Measurements from ENCODE around the gene RGPD4.

Gene RGPD4

DNA sequence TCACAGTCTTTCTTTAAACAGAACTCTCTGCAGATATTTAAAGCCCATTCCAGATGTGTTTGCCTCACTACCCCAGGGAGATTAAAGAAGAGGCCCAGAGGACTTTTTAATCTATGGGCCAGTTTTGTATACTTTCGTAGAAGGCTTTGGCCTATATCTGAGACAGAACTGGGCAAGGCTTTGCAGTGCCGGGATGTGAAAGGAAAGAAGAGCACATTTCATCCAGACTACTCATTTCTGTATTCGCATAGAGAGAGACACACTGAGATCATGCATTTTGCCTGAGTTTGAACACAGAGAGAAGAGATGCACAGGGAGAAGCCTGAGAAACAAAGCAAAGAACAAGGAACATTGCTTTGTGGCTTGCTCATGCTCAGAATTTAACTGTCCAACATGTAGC, 104.7 kb downstream of the RGPD4 start:
- DNase-seq = no peak

DNA sequence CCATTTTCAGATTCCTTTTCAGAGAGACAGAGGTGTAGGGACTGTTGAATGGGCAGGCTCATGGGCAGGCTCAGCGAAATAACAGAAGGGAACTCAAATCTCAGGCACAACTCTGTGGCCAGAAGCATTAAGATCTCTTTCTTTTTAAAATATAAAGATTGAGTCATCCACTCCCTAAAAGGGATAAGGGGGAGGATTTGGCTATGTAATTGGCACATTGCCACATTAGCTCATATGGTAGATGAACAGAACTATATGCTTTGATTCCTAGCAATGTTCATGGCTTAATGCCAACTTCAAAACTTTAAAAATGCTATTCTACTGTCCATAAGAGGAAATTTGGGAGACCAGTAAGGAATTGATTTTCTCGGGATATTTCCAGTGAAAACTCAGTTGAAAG, 105.8 kb downstream of the RGPD4 start:
- no peak for DNase-seq

DNA sequence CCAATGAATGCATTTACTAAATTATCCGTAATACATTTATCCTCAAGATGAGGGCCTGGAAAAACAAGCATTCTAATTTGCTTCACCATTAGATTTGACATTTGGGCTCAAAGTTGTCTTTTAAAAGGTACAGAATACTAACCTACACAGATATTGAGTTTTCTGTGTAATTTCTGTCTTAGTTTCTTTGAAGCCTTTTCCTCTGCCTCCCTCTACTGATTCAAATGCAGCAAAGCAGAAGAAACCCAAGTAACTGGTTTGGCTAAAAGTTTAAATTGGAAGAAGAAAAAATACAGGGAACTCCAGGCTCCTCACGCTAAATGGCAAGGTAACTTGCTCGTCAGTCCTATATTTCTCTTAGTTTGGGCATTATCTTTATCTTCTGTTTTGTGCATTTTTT, 106.3 kb downstream of the RGPD4 start:
- DNase-seq = peak; percentile 21

DNA sequence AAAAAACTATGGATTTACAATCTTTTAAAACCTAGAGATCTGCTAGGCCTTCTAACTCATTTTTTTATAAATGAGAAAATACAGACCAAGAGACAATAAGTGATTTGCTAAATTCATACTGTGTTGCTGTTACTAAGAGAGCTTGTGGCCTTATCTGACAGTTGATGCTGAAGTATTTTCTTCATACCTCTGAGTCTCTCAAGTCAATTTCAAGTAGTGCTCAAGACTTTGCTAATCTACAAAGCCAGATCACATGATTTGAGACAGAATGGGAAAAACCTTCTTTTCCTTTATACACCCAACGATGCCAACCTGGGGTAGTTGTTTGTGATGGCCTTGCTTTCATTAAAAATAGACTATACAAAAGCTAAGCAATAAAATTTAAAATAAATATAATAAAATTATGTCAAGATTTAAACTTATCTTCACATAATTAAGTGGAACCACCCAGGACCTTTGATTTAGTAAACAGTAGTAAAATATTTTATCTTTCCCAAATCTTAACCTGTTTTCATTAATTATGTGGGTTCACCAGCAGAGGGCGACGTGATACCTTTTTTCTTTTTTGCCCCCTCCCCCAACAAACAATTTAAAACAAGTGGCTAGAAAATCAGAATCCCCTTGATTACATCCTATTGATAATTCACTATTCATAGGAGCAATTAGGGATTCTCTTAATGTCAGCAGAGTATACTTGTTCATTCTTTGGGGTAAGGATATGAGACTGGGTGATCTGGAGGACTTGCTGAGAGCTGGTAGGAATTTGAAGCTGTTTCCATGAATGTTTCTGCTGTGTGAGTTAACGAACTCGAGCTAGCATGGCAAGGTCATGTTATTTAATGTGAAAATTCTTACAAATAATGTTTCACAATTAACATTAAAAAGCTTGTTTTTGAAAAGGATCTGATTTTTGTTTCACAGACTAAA, 110.0 kb downstream of the RGPD4 start:
- DNase-seq = peak; percentile 21

All from NCI-H345 (cell line).